Ascending aorta (tissue), 2 donors: ENCODE results near the gene DIP2C. TPM values are rescaled to one million over a fixed set of nuclear protein-coding genes. Genes with fewer than 3 reads are reported as not detected.

Source experiments
- DNase-seq, 2 donors: peaks; one replicate each; pipeline ENCODE4 v3.0.0-alpha.2; 2019; ENCODE audit warnings: low spot score in 2 of 2
- H3K27ac ChIP-seq, 2 donors: fragments of 200-600 bp; sonication (generic); one replicate each; pipeline ENCODE4 v1.5.1; 2016 to 2017; ENCODE audit warnings: mild to moderate bottlenecking in 1 of 2
- H3K27me3 ChIP-seq: fragments of 200-600 bp; sonication (generic); one replicate; pipeline ENCODE4 v1.5.1; 2017
- H3K36me3 ChIP-seq, 2 donors: fragments of 200-600 bp; sonication (generic); one replicate each; pipeline ENCODE4 v1.5.1; 2016
- H3K4me1 ChIP-seq, 2 donors: fragments of 200-600 bp; sonication (generic); one replicate each; pipeline ENCODE4 v1.5.1; 2016 to 2017; ENCODE audit warnings: mild to moderate bottlenecking in 1 of 2
- H3K4me3 ChIP-seq, 2 donors: fragments of 200-600 bp; sonication (generic); one replicate each; pipeline ENCODE4 v1.5.1; 2016 to 2017; ENCODE audit warnings: mild to moderate bottlenecking in 1 of 2
- H3K9me3 ChIP-seq, 2 donors: fragments of 200-600 bp; sonication (generic); one replicate each; pipeline ENCODE4 v1.5.1; 2016
- intact Hi-C: fragments of 100-400 bp; cut with DNase I; formaldehyde crosslinking; loops from one replicate; pipeline ENCODE4 v1.15.1; 2023
- total RNA-seq: library from RNA; depleted of rRNA; stranded (reverse); fragments of >200 nt; gene quantifications from one replicate; pipeline ENCODE4 v1.1.0, GENCODE V29; 2016
- TF ChIP-seq, protein P1 (sequence below), 3 experiments: fragments of 200-600 bp in 2 of 3; fragments of 450-650 bp in 1 of 3; sonication (generic) in 2 of 3; IDR thresholded peaks; one replicate each; pipeline ENCODE4 v1.5.1; 2016 to 2019; ENCODE audit warnings: antibody characterized with exemption in 3 of 3, mild to moderate bottlenecking in 1 of 3, moderate library complexity in 1 of 3

Gene DIP2C
- total RNA-seq, 1 donor from 2014 or later: 14.7 TPM

DNA sequence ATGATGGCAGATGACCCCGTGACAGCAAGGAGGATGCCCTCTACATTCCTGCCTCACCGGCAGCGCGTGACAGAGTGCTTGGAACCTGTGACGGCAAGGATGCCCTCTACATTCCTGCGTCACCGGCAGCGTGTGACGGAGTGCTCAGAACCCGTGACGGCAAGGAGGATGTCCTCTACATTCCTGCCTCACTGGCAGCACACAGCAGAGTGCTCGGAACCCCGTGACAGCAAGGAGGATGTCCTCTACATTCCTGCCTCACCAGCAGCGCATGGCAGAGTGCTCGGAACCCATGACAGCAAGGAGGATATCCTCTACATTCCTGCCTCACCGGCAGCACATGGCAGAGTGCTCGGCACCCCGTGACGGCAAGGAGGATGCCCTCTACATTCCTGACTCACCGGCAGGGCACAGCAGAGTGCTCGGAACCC is 231.0 kb downstream of the DIP2C start:
- no peak for DNase-seq
- Histone ChIP-seq H3K9me3 (no peaks in the 10 kb centered on the region), H3K4me3 (no peak overlapping the region), H3K4me1 (peaks cover 0 to 6% of the 10 kb centered on the region in 2 donors), H3K36me3 (no peaks in the 10 kb centered on the region), H3K27ac (no peak overlapping the region), H3K27me3 (no peaks in the 10 kb centered on the region)
- intact Hi-C loops: no loop called here
- TF ChIP-seq, protein P1, sequence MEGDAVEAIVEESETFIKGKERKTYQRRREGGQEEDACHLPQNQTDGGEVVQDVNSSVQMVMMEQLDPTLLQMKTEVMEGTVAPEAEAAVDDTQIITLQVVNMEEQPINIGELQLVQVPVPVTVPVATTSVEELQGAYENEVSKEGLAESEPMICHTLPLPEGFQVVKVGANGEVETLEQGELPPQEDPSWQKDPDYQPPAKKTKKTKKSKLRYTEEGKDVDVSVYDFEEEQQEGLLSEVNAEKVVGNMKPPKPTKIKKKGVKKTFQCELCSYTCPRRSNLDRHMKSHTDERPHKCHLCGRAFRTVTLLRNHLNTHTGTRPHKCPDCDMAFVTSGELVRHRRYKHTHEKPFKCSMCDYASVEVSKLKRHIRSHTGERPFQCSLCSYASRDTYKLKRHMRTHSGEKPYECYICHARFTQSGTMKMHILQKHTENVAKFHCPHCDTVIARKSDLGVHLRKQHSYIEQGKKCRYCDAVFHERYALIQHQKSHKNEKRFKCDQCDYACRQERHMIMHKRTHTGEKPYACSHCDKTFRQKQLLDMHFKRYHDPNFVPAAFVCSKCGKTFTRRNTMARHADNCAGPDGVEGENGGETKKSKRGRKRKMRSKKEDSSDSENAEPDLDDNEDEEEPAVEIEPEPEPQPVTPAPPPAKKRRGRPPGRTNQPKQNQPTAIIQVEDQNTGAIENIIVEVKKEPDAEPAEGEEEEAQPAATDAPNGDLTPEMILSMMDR (IDR thresholded peaks at IDR 0.05): no peak

DNA sequence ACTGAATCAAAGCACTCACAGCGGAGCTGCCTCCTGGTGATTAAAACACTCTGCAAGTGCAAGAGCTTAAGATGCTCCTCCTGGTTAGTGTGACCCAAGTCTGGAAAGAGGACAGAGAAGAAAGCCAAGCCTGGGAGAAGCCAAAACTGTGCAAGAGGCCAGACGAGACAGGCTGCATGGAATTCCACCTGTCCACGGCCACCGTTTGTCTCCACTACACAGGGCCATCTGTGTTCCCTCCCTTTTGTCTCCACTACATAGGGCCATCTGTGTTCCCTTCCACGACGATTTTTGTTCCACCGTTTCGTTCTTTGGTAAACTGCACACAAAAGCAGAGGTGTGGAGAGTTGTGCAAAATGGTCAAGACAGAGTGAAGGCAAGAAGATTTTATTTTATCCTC is 233.0 kb downstream of the DIP2C start:
- intact Hi-C loops: no loop called here
- Histone ChIP-seq H3K4me1 (peaks cover 0 to 6% of the 10 kb centered on the region in 2 donors), H3K27ac (no peak overlapping the region), H3K27me3 (no peaks in the 10 kb centered on the region), H3K9me3 (no peaks in the 10 kb centered on the region), H3K36me3 (no peaks in the 10 kb centered on the region), H3K4me3 (no peak overlapping the region)
- DNase-seq: no peak
- TF ChIP-seq, protein P1 (IDR thresholded peaks at IDR 0.05): no peak

DNA sequence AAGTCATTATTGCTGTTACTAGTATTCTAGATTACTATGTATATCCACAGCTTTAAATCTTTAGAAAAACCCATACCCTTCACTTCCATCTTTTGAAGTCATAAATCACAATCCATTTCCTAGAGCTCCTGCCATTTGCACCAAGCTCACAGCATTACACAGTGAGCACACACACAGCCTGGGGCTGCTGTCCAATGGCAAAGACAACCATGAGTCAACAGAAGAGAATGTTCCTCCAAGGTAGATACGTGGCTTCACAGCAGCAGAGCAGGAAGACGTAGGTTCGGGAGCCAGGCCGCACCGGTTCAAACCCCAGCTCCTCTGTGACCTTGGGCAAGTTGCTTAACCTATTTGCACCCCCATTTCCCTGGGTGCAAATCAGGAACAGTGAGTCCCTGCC is 234.6 kb downstream of the DIP2C start:
- intact Hi-C loops: no loop called here
- Histone ChIP-seq H3K4me1 (peaks cover 0 to 12% of the 10 kb centered on the region in 2 donors), H3K27ac (peak overlapping the region; percentile 55 to 60), H3K27me3 (no peaks in the 10 kb centered on the region), H3K9me3 (no peaks in the 10 kb centered on the region), H3K4me3 (no peak overlapping the region), H3K36me3 (no peaks in the 10 kb centered on the region)
- peak in 1 of 2 donors; percentile 71 for DNase-seq
- TF ChIP-seq, protein P1 (IDR thresholded peaks at IDR 0.05): no peak

DNA sequence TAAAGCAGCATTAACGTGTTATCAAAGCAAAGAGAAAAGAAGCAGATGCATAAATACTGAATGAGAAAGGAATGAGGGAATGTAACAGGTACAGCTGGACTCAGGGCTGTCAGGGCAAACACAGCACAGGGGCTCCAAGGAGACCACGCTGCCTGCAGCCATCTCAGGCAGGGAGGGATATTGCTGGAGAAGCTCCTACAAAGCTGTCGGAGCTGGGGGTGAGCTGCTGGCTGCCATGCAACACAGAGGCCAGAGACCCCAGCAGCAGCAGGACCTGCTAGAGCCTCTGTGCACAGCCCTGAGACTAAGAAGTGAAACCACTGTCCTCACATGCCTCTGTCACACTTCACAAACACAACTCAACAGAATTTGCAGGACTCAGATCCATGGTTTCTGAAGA is 235.8 kb downstream of the DIP2C start:
- H3K9me3 ChIP-seq: no peaks in the 10 kb centered on the region
- no peaks in the 10 kb centered on the region for H3K36me3 ChIP-seq
- H3K4me1 ChIP-seq: peaks cover 0 to 12% of the 10 kb centered on the region in 2 donors
- no peak overlapping the region for H3K4me3 ChIP-seq
- no peaks in the 10 kb centered on the region for H3K27me3 ChIP-seq
- H3K27ac ChIP-seq: no peak overlapping the region
- TF ChIP-seq, protein P1 (IDR thresholded peaks at IDR 0.05): no peak
- intact Hi-C loops: no loop called here
- no peak for DNase-seq

DNA sequence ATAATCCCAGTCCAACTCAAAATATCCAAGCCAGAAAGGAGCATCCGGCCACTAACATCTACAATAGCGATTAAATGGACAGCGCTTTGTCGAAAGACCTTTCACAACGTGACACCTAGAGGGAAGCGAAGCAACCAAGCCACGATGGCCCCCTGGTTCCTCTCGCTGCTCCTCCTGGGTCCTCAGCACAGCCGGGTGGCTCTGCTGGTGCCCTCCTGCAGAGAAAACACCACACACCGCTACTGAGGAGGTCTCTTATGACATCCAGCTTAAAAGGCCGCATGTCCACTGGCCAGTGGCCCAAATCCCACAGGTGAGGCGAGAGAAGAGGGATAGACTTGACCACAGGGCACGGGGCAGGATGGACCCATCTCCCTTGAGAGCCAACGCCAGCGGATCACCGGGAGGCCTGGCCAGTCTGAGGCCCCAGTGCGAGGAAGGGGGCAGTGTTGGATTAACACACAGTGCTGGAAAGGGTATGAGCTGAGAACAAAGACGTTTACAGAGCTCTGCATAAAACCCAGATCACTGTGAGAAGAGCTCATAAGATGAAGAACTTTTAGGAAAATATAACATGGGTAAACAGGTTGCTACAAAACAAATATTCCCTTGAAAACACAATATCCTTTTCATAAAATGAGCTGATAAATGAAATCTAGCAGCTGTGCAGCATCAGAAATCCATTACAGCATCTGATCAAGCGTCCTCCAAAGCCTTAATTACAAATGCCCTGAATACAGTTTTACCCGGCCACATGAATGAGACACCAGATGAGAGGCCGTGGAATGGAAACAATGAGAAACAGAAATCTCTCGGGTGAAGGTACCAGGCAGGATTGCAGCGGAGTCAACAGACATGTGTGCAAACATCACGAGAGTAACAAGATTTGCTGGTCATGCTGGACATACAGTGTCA is 236.7 kb downstream of the DIP2C start:
- no peaks in the 10 kb centered on the region for H3K36me3 ChIP-seq
- no peak for DNase-seq
- TF ChIP-seq, protein P1 (IDR thresholded peaks at IDR 0.05): no peak
- intact Hi-C loops: no loop called here
- no peak overlapping the region for H3K27ac ChIP-seq
- H3K9me3 ChIP-seq: no peaks in the 10 kb centered on the region
- H3K27me3 ChIP-seq: no peaks in the 10 kb centered on the region
- peaks cover 0 to 12% of the 10 kb centered on the region in 2 donors for H3K4me1 ChIP-seq
- H3K4me3 ChIP-seq: no peak overlapping the region
